Naive thymus-derived CD8-positive, alpha-beta T cell (primary cell): ENCODE data around the gene CHN1. TPM values are rescaled to one million over a fixed set of nuclear protein-coding genes. Genes with fewer than 3 reads are reported as not detected.

Experiments used
- ATAC-seq, 2 donors: fragments of 150-1000 bp; cut with Tn5 transposase in 1 of 2; sonication (Bioruptor Pico), chemical (Tn5 transposase) in 1 of 2; 1 replicate in 1 of 2; 2 replicates in 1 of 2; pipeline ENCODE4 v1.10.0; 2021; ENCODE audit warnings: mild to moderate bottlenecking in 2 of 2, moderate library complexity in 2 of 2
- POLR2A ChIA-PET: fragments of 350-600 bp; sonication (Branson Sonifier 250); formaldehyde crosslinking; loops from one replicate; lab custom pipeline; 2021; ENCODE audit warnings: antibody characterized with exemption; lab: Charles Lee
- DNase-seq, 10 donors: peaks; one replicate each; pipeline versions ENCODE4 v3.0.0 to v3.0.0-alpha.2; 2020 to 2022
- H3K27ac Mint-ChIP-seq, 10 donors: one replicate each; pipeline ENCODE4 v1.8.0; 2020 to 2022; ENCODE audit warnings: mild to moderate bottlenecking in 10 of 10, mixed read lengths in 10 of 10, moderate library complexity in 4 of 10, inconsistent platforms in 1 of 10
- H3K27me3 Mint-ChIP-seq, 5 donors: one replicate each; pipeline ENCODE4 v1.8.0; 2021 to 2022; ENCODE audit warnings: mixed read lengths in 5 of 5
- H3K36me3 Mint-ChIP-seq, 3 donors: one replicate each; pipeline ENCODE4 v1.8.0; 2020 to 2022; ENCODE audit warnings: mixed read lengths in 3 of 3, mild to moderate bottlenecking in 2 of 3, inconsistent platforms in 1 of 3
- H3K4me1 Mint-ChIP-seq, 4 donors: one replicate each; pipeline ENCODE4 v1.8.0; 2021 to 2022; ENCODE audit warnings: mixed read lengths in 4 of 4
- H3K4me3 Mint-ChIP-seq, 10 donors: one replicate each; pipeline ENCODE4 v1.8.0; 2020 to 2022; ENCODE audit warnings: mild to moderate bottlenecking in 10 of 10, mixed read lengths in 10 of 10, moderate library complexity in 6 of 10, inconsistent platforms in 1 of 10
- H3K9me3 Mint-ChIP-seq, 9 donors: one replicate each; pipeline ENCODE4 v1.8.0; 2020 to 2022; ENCODE audit warnings: mixed read lengths in 9 of 9, mild to moderate bottlenecking in 3 of 9, inconsistent platforms in 1 of 9, moderate library complexity in 1 of 9
- polyA plus RNA-seq, 3 donors: library from polyadenylated mRNA; unstranded; fragments of 300-500 nt; fragmentation: Illumina TruSeq; gene quantifications; one replicate each; pipeline ENCODE4 v1.2.3, GENCODE V29; 2021
- total RNA-seq, 8 experiments: library from RNA in 2 of 8; stranded (reverse) in 2 of 8; gene quantifications; one replicate each; pipeline ENCODE4 v1.2.3 and lab custom pipeline; 2021 to 2026

The CHN1 gene
- total and polyA plus RNA-seq, 5 experiments from 2014 or later = 0.58 to 2.2 (median 1.8) TPM

- no peak for ATAC-seq
- Mint-ChIP-seq H3K36me3 (no peaks in the 10 kb centered on the region), H3K4me3 (no peak overlapping the region), H3K4me1 (peaks cover 13 to 19% (median 16%) of the 10 kb centered on the region in 4 donors), H3K9me3 (no peaks in the 10 kb centered on the region), H3K27me3 (peaks cover 0 to 5% (median 1%) of the 10 kb centered on the region in 5 donors), H3K27ac (peak overlapping the region in 1 of 10 donors; percentile 32)
- DNase-seq = no peak
- POLR2A ChIA-PET = no interaction called here
These were observed 213.4 kb downstream of the CHN1 start for GRCh38 chr2:174791746-174792280.

- no peak for ATAC-seq
- peak overlapping the region in 1 of 10 donors; percentile 15 for H3K27ac Mint-ChIP-seq
- no peaks in the 10 kb centered on the region for H3K9me3 Mint-ChIP-seq
- POLR2A ChIA-PET = no interaction called here
- peaks cover 0 to 5% (median 1%) of the 10 kb centered on the region in 5 donors for H3K27me3 Mint-ChIP-seq
- DNase-seq = no peak
- no peak overlapping the region for H3K4me3 Mint-ChIP-seq
- no peaks in the 10 kb centered on the region for H3K36me3 Mint-ChIP-seq
- H3K4me1 Mint-ChIP-seq = peaks cover 13 to 19% (median 16%) of the 10 kb centered on the region in 4 donors
These were observed 214.2 kb downstream of the CHN1 start for GRCh38 chr2:174791020-174791419.

- H3K4me3 Mint-ChIP-seq = peak overlapping the region in 5 of 10 donors; percentile 10 to 70 (median 24)
- H3K4me1 Mint-ChIP-seq = peaks cover 13 to 20% (median 16%) of the 10 kb centered on the region in 4 donors
- no peaks in the 10 kb centered on the region for H3K36me3 Mint-ChIP-seq
- POLR2A ChIA-PET = no interaction called here
- no peaks in the 10 kb centered on the region for H3K9me3 Mint-ChIP-seq
- peak overlapping the region in 6 of 10 donors; percentile 53 to 97 (median 90) for H3K27ac Mint-ChIP-seq
- DNase-seq = no peak
- H3K27me3 Mint-ChIP-seq = peaks cover 0 to 5% (median 1%) of the 10 kb centered on the region in 5 donors
- ATAC-seq = peak; percentile 9 to 10
These were observed 216.2 kb downstream of the CHN1 start for GRCh38 chr2:174789001-174789400.

- POLR2A ChIA-PET = no interaction called here
- DNase-seq (peak in 1 of 10 donors; percentile 29), ATAC-seq (peak; percentile 66 to 68)
- Mint-ChIP-seq H3K36me3 (no peaks in the 10 kb centered on the region), H3K27me3 (peaks cover 0 to 5% (median 1%) of the 10 kb centered on the region in 5 donors), H3K9me3 (no peaks in the 10 kb centered on the region), H3K27ac (peak overlapping the region; percentile 67 to 97 (median 90)), H3K4me1 (peaks cover 13 to 21% (median 16%) of the 10 kb centered on the region in 4 donors), H3K4me3 (peak overlapping the region in 8 of 10 donors; percentile 12 to 81 (median 64))
These were observed 216.8 kb downstream of the CHN1 start for GRCh38 chr2:174788291-174788929.

- ATAC-seq (peak; percentile 62 to 83), DNase-seq (peak in 2 of 10 donors; percentile 36 to 73)
- Mint-ChIP-seq H3K27ac (peak overlapping the region in 9 of 10 donors; percentile 67 to 97 (median 90)), H3K36me3 (no peaks in the 10 kb centered on the region), H3K27me3 (peaks cover 0 to 5% (median 1%) of the 10 kb centered on the region in 5 donors), H3K9me3 (no peaks in the 10 kb centered on the region), H3K4me3 (peak overlapping the region in 4 of 10 donors; percentile 30 to 81 (median 70)), H3K4me1 (peaks cover 13 to 27% (median 21%) of the 10 kb centered on the region in 4 donors)
- POLR2A ChIA-PET = interaction anchor here (1.3 kb wide), 1 partner anchor 9 kb away, joined by 3 read pairs; no protein-coding TSS in a partner anchor
These were observed 217.5 kb downstream of the CHN1 start for GRCh38 chr2:174787487-174788205.

- Mint-ChIP-seq H3K36me3 (no peaks in the 10 kb centered on the region), H3K9me3 (no peaks in the 10 kb centered on the region), H3K27me3 (peaks cover 0 to 1% (median 0%) of the 10 kb centered on the region in 5 donors), H3K4me3 (no peak overlapping the region), H3K27ac (peak overlapping the region in 4 of 10 donors; percentile 11 to 52 (median 13)), H3K4me1 (peaks cover 13 to 31% (median 19%) of the 10 kb centered on the region in 4 donors)
- DNase-seq (no peak), ATAC-seq (no peak)
- POLR2A ChIA-PET = no interaction called here
These were observed 219.0 kb downstream of the CHN1 start for GRCh38 chr2:174786066-174786725.

GRCh38 chr2:174785481-174785880 is 219.7 kb downstream of the CHN1 start:
- H3K36me3 Mint-ChIP-seq = no peaks in the 10 kb centered on the region
- H3K27ac Mint-ChIP-seq = peak overlapping the region in 3 of 10 donors; percentile 8 to 50 (median 11)
- DNase-seq = no peak
- no peak overlapping the region for H3K4me3 Mint-ChIP-seq
- no peaks in the 10 kb centered on the region for H3K9me3 Mint-ChIP-seq
- POLR2A ChIA-PET = no interaction called here
- peaks cover 15 to 37% (median 22%) of the 10 kb centered on the region in 4 donors for H3K4me1 Mint-ChIP-seq
- no peak for ATAC-seq
- H3K27me3 Mint-ChIP-seq = no peaks in the 10 kb centered on the region

GRCh38 chr2:174784909-174785308 is 220.3 kb downstream of the CHN1 start:
- peak overlapping the region in 2 of 10 donors; percentile 61 to 70 for H3K27ac Mint-ChIP-seq
- ATAC-seq = no peak

GRCh38 chr2:174784316-174784715 is 220.9 kb downstream of the CHN1 start:
- Mint-ChIP-seq H3K4me1 (peaks cover 19 to 49% (median 33%) of the 10 kb centered on the region in 4 donors), H3K9me3 (no peaks in the 10 kb centered on the region), H3K4me3 (no peak overlapping the region), H3K27ac (peak overlapping the region in 2 of 10 donors; percentile 9 to 31), H3K27me3 (no peaks in the 10 kb centered on the region), H3K36me3 (no peaks in the 10 kb centered on the region)
- DNase-seq = no peak
- POLR2A ChIA-PET = no interaction called here
- no peak for ATAC-seq

More at GRCh38 chr2:174784909-174785308, 220.3 kb downstream of the CHN1 start:
- H3K4me3 Mint-ChIP-seq = no peak overlapping the region
- H3K9me3 Mint-ChIP-seq = no peaks in the 10 kb centered on the region
- no peak for DNase-seq
- POLR2A ChIA-PET = no interaction called here
- H3K36me3 Mint-ChIP-seq = no peaks in the 10 kb centered on the region
- H3K4me1 Mint-ChIP-seq = peaks cover 18 to 43% (median 27%) of the 10 kb centered on the region in 4 donors
- H3K27me3 Mint-ChIP-seq = no peaks in the 10 kb centered on the region

GRCh38 chr2:174781996-174782395 is 223.2 kb downstream of the CHN1 start:
- Mint-ChIP-seq H3K4me1 (peaks cover 26 to 53% (median 41%) of the 10 kb centered on the region in 4 donors), H3K36me3 (no peaks in the 10 kb centered on the region), H3K27ac (peak overlapping the region in 7 of 10 donors; percentile 25 to 100 (median 77)), H3K4me3 (no peak overlapping the region), H3K9me3 (no peaks in the 10 kb centered on the region), H3K27me3 (peaks cover 0 to 2% (median 0%) of the 10 kb centered on the region in 5 donors)
- DNase-seq = no peak
- POLR2A ChIA-PET = no interaction called here
- no peak for ATAC-seq

- no peak for DNase-seq
- ATAC-seq = no peak
- Mint-ChIP-seq H3K9me3 (no peaks in the 10 kb centered on the region), H3K36me3 (no peaks in the 10 kb centered on the region), H3K4me1 (peaks cover 30 to 60% (median 48%) of the 10 kb centered on the region in 4 donors), H3K27ac (peak overlapping the region in 9 of 10 donors; percentile 15 to 100 (median 89)), H3K4me3 (no peak overlapping the region), H3K27me3 (peaks cover 0 to 2% (median 0%) of the 10 kb centered on the region in 5 donors)
- POLR2A ChIA-PET = no interaction called here
These were observed 223.9 kb downstream of the CHN1 start for GRCh38 chr2:174781298-174781697.

- DNase-seq (no peak), ATAC-seq (no peak)
- Mint-ChIP-seq H3K4me3 (no peak overlapping the region), H3K27ac (peak overlapping the region; percentile 89 to 100 (median 99)), H3K36me3 (no peaks in the 10 kb centered on the region), H3K9me3 (no peaks in the 10 kb centered on the region), H3K4me1 (peaks cover 34 to 65% (median 52%) of the 10 kb centered on the region in 4 donors), H3K27me3 (peaks cover 0 to 2% (median 0%) of the 10 kb centered on the region in 5 donors)
- POLR2A ChIA-PET = interaction anchor here (0.7 kb wide), 1 partner anchor 64 kb away, joined by 3 read pairs; no protein-coding TSS in a partner anchor
These were observed 224.3 kb downstream of the CHN1 start for GRCh38 chr2:174780856-174781255.
